ENCODE results near the gene PBX1.

DNA sequence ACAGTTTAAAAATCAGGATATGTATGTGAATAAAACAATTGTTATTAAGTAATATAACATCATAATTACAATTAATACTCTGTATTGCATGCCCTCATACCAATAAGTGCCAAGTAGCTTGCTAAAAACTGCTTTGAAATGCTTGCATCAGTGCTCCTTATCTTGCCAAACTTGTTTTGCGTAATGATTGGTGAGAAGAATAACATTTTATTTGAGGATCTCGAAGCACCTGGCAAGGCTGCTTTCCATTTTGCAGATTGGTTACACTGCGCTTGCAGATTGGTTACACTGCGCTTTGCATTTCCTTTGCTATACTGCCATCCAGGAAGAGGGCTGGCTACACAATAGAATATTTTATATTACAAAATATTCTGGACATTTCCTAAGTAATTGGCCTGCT is 1.7 kb upstream of the PBX1 start:
- TF ChIP-seq, protein P1, sequence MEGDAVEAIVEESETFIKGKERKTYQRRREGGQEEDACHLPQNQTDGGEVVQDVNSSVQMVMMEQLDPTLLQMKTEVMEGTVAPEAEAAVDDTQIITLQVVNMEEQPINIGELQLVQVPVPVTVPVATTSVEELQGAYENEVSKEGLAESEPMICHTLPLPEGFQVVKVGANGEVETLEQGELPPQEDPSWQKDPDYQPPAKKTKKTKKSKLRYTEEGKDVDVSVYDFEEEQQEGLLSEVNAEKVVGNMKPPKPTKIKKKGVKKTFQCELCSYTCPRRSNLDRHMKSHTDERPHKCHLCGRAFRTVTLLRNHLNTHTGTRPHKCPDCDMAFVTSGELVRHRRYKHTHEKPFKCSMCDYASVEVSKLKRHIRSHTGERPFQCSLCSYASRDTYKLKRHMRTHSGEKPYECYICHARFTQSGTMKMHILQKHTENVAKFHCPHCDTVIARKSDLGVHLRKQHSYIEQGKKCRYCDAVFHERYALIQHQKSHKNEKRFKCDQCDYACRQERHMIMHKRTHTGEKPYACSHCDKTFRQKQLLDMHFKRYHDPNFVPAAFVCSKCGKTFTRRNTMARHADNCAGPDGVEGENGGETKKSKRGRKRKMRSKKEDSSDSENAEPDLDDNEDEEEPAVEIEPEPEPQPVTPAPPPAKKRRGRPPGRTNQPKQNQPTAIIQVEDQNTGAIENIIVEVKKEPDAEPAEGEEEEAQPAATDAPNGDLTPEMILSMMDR (IDR thresholded peaks at IDR 0.05): no peak
- no peak for TF ChIP-seq POLR2A (IDR thresholded peaks at IDR 0.05)
